ENCODE results near the gene CIRBP.

DNA sequence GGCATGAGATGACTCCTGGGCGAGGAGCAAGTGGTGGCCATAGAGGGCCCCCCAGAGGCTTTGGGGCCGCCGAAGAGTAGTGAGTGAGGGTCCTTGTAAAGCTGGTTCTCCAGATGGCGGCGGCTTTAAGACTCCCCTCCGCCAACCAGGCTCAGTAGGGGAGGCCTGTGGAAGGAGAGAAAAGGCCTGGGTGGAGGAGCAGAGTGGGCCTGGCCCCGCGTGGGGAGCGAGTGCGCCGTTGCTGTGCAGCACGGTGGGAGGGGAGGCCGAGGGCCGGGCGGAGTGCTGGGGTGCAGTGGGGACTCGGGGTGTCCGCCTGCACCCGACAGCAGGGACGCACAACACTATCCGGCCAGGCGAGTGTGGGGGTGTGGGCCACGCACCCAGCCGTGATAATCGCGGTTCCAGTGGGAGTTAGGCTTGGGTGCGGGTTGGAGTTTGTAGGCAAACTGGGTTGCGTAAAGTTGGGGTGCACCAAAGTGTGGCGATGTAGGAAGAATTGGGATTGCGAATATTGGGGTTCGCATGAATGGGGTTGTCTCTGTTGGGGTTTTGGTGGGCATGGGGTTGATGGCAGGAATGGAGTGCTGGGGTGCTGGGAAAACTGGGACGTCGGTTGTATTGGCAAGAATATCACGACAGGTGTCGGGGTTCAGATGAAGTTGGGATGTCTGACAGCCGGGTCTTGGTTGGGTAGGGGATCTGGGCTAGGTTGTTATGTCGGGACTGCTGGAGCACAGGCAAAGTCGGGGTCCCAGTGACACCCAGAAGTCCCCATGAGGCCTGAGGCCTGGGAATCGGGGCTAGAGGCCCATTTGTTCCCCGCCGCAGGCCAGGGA lies 687 bp upstream of the CIRBP start:
- TF ChIP-seq, protein P1, sequence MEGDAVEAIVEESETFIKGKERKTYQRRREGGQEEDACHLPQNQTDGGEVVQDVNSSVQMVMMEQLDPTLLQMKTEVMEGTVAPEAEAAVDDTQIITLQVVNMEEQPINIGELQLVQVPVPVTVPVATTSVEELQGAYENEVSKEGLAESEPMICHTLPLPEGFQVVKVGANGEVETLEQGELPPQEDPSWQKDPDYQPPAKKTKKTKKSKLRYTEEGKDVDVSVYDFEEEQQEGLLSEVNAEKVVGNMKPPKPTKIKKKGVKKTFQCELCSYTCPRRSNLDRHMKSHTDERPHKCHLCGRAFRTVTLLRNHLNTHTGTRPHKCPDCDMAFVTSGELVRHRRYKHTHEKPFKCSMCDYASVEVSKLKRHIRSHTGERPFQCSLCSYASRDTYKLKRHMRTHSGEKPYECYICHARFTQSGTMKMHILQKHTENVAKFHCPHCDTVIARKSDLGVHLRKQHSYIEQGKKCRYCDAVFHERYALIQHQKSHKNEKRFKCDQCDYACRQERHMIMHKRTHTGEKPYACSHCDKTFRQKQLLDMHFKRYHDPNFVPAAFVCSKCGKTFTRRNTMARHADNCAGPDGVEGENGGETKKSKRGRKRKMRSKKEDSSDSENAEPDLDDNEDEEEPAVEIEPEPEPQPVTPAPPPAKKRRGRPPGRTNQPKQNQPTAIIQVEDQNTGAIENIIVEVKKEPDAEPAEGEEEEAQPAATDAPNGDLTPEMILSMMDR (IDR thresholded peaks at IDR 0.05), result no peak
- no peak for TF ChIP-seq TCF7L2 (IDR thresholded peaks at IDR 0.05; ENCODE audit: low read depth, low read length)
- TF ChIP-seq POLR2AphosphoS5 (IDR thresholded peaks at IDR 0.05; ENCODE audit: low read depth, low read length), result no peak
- TF ChIP-seq REST (IDR thresholded peaks at IDR 0.05; ENCODE audit: insufficient read depth in 1 of 2, low read depth in 2 of 2, low read length in 1 of 2), result no peak

All from Panc1 (cell line).